GM19240 (cell line): Measurements from ENCODE around the gene ATAD3A.
"Not testable (repeated sequence)": the region's sequence is repeated elsewhere in the genome, so short reads cannot be mapped to it uniquely, and the experiment has no call there.

ENCODE experiments used
- DNase-seq: peaks from one replicate; pipeline ENCODE4 v3.0.0; 2011; ENCODE audit warnings: low spot score; ENCODE audit not compliant: insufficient read length

Gene ATAD3A

DNA sequence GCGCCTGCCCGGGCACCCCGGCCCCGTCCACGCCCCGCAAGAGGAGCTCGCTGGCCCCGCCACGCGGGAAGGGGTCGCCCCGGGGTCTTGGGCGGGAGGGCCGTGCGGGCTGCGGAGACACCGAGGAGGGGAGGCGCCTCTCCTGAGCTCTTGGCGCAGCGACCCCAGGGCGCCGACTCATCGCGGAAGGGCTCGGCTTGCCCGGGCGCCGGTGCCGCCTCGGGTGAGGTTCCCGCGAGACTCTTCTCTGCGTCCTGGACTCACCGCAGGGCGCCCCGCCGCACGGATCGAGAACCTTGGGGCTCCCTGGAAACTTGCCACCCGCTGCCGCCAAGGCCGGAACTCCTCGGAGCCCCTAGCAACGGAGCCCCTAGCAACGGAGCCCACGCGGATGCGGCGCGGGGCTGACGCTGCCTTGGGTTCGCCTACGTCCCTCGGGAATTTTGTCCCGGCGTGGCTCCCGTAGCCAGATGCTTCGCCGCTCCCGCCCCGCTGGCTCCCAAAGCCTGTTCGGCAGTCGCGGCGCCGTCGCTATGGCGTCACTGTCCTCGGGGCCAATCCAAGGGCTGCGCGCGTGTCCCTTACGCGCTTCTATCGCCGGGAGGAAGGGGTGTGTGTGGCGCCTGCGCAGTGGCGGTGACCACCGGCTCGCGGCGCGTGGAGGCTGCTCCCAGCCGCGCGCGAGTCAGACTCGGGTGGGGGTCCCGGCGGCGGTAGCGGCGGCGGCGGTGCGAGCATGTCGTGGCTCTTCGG, at the start of gene ATAD3A:
Gene ATAD3A, plus strand, starts transcription at position 630 of the 753 bp plus-strand sequence. Its CDS starts 107 bp downstream, at position 737.
- peak; percentile 99 for DNase-seq

DNA sequence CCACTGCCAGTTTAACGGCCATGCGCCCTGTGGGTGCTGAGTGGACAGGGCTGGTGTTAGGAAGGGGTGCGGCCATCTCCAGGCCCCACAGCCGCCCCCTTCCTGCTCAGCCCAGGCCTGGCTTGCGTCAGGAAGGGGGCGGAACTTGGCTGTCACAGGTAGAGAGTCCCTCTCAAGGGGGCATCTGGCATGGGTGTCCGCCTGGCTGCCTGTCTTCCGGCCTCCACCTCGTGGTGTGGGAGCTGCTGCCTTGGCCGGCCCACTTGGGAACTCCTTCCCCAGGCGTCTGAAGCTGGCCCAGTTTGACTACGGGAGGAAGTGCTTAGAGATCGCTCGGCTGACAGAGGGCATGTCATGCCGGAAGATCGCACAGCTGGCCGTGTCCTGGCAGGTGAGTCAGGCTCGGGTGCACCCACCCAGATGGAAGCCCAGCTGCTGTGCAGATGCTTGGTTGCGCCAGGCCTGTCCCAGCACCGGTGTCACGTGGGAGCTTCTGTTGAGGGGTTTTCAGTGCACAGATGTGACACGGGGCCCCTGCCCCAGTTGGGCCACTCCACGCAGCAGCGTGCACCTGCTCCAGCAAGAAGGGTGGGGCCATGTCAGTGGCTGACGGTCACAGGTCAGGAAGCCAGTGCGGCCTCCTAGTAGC, 49.5 kb upstream of the ATAD3A start:
- no peak for DNase-seq

GRCh38 chr1:1463312-1463711, 48.6 kb upstream of the ATAD3A start:
- DNase-seq: no peak

DNA sequence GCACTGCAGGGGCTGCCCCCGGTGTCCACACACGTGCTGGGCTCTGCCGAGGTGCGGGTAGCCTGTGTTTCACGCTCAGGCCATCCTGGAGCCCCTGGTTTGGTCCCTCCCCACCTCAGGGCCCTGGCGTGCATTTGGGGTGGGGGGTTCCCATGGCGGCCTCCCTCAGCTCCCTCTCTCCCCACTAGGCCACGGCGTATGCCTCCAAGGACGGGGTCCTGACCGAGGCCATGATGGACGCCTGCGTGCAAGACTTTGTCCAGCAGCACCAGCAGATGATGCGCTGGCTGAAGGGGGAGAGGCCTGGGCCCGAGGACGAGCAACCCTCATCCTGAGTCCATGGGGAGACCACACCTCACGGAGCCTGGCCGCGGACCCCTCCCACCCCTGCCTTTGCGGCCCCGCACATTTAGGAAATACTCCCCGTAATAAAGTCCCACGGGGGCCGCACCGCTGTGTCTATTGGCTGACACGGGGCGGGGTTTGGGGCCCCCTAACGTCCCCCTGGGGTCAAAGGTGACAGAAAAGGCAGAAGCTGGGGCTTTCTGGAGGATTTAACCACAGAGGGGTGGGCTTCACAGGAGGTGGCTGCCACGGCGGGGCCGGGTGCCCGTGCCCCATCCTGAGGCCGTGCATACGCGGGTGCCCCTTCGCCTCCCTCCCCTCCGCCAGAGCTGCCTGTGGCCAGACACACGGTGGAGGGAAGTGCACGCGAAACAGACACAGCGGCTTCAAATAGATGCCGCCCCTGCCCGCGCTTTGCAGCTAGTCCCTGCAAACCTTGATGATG, 43.6 kb upstream of the ATAD3A start:
- DNase-seq: not testable (repeated sequence)

GRCh38 chr1:1470626-1471388, 41.2 kb upstream of the ATAD3A start:
- DNase-seq: no peak

- DNase-seq: peak; percentile 98
These were observed 40.4 kb upstream of the ATAD3A start, which contains the start of gene ATAD3B for GRCh38 chr1:1471389-1472052. ATAD3B (plus strand) TSS chr1:1471765; CDS start chr1:1471885, 120 bp downstream.

DNA sequence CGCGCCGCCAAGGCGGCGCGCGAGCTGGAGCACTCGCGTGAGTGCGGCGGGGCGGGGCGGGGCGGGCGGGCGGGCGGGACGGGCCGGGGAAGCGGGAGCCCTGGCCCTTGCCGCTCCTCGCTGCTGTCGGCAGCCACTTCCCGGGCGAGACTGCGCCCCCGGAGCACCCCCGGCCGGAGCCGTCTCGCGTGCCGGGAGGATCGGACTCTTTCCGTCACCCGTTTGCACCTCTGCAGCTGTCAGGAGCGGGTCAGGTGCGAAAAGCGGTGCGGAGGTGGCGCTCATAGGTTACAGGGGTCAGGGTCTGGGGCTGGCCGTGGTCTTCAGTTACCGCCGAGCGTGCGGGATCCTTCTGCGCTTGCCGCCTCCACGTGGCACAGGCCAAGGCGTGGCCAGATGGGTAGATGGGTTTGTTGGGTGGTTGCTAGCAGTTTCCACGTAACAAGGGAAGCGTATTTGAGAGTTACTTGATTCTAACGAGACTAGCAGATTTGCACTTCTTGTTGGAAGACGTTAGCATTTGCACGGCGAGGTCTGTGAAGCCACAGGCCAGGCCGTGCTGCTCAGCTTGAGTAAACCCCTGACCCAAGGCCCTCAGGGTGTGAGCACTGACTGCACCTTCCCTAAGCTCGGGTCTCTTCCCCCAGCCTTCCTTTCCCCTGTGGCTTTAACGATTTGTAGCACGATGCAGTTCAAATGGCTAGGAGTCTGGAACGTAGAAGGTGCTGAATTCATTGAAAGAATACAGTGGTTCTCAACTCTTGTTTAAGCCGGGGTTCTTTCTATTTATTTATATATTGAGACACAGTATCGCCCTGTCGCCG, 39.7 kb upstream of the ATAD3A start:
- not testable (repeated sequence) for DNase-seq

- not testable (repeated sequence) for DNase-seq
These were observed 36.0 kb upstream of the ATAD3A start for GRCh38 chr1:1476011-1476410.

- no peak for DNase-seq
These were observed 34.8 kb upstream of the ATAD3A start for GRCh38 chr1:1477206-1477605.

DNA sequence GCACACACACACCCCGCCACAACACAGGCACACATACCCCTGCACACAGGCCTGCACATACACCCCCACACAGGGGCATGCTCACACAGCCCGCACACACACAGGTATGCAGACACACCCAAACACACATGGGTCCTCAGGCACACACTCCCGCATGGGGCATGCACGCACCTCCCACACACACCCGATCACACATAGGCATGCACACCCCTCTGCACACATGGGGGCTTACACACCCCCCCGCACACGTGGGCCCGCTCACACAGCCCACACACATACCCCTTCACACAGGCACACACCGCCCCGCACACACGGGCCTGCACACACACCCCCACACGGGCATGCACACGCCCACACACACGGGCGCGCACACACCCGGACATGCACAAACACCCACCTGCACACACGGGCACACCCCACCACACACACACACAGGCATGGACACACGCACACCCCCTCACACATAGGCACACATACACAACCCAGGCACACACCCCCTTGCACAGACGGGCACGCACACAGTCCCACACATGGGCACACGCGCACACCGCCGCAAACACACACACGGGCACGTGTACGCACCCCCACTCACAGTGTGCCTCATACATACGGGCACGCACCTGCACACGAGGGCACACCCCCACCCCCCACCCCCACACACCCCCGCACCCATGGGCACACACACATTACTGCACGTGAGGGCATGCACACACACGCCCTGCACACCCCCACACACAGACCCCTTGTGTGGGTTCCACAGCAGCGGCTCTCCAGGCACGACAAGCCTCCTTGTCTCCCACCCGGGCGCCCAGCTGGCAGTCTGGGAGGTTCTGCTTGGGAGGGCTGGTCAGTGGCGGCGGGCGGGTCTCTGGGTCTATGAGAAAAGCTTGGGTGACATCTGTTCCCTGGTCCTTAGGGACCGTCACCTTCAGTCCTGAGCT, 32.1 kb upstream of the ATAD3A start:
- DNase-seq: no peak

DNA sequence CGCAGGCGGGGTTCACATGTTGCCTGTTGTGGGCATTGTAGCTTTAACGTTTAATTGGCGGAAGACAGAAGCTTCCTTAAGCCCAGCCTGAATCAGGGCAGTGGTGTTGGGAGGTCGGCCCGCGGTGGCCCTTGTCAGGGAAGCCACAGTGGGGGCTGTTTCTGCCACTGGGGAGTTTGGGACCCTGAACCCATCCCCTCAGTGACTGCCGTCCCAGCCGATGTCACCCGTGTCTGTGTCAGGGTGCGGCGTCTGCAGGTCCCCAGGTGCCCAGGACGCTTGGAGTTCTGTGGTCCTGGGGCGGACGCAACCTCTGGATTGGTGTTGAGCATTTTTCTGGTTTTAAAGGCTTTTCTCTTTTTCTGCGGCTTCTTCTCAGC, 31.5 kb upstream of the ATAD3A start:
- DNase-seq: not testable (repeated sequence)

- not testable (repeated sequence) for DNase-seq
These were observed 30.2 kb upstream of the ATAD3A start for GRCh38 chr1:1481811-1482210.

DNA sequence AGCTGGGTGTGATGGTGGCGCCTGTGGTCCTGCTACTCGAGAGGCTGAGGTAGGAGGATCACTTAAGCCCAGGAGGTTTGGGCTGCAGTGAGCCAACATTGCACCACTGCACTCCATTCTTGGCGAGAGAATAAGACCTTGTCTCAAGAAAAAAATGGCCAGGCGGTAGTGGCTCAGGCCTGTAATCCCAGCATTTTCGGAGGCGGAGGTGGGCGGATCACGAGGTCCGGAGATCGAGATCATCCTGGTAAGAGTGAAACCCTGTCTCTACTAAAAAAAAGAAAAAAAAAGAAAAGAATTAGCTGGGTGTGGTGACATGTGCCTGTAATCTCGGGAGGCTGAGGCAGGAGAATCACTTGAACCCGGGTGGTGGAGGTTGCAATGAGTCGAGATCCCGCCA, 29.1 kb upstream of the ATAD3A start:
- no peak for DNase-seq

DNA sequence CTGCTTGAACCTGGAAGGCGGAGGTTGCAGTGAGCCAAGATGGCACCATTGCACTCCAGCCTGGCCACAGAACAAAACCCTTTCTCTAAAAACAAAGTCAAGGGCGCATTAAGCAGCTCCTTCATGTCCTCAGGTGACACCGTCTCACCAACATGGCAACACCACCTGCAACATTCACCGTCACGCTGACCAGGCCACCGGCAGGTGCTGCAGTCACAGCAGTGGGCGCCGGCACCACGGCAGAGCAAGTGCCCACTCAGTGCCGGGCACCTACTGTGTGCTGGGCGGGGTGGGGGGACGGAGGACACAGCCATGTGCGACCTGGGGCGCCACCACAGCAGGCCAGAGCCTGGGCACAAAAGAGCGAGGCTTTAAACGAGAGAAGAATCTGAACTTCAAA, 28.2 kb upstream of the ATAD3A start:
- no peak for DNase-seq

DNA sequence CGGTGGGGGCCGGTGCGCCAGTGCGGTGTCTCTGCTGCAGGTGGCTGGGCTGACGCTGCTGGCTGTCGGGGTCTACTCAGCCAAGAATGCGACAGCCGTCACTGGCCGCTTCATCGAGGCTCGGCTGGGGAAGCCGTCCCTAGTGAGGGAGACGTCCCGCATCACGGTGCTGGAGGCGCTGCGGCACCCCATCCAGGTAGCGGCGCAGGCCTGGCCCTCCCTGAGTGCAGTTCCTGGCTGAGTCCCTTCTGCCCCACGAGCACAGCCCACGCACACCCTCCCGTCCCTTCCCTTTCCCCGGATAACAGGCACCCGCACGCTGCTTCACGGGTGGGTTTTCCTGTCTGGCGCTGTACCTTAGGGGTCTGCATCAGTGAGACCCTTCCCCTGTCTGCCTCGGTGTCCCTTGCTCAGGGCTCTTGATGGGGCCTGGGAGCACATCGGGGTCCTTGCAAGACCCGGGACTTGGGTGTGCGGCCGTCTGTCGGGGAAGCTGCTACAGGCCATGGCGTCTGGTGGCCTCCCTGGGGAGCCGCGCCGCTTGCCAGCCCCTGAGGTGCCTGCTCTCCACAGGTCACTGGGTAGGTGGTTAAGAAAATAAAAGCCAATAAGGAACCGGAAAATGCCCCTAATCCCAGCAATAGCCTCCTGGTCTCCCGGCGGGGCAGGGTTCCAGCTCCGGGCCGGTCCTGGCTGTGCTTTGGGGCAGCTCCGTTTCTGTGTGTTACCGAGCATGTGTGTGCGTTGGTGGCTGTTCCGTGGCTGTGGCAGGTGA, 26.8 kb upstream of the ATAD3A start:
- not testable (repeated sequence) for DNase-seq

DNA sequence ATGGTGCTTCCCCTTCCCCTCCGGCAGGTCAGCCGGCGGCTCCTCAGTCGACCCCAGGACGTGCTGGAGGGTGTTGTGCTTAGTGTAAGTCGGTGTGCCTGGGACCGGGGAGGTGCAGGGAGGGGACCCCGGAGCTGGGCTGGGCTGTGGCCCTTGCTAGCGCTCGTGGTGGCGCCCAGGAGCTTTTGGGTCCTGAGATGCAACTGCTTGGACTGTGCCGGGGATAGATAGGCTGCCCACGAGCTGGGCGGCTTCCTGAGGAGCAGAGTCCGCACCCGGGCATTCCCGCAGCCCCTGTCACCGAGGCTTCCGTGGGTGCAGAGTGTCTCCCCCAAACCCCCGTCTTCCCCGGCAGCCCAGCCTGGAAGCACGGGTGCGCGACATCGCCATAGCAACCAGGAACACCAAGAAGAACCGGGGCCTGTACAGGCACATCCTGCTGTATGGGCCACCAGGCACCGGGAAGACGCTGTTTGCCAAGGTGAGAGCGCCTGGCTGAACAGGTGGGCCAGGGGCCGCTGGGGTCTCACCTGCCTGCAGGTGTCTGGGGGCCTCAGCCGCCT, 26.1 kb upstream of the ATAD3A start:
- DNase-seq: not testable (repeated sequence)

DNA sequence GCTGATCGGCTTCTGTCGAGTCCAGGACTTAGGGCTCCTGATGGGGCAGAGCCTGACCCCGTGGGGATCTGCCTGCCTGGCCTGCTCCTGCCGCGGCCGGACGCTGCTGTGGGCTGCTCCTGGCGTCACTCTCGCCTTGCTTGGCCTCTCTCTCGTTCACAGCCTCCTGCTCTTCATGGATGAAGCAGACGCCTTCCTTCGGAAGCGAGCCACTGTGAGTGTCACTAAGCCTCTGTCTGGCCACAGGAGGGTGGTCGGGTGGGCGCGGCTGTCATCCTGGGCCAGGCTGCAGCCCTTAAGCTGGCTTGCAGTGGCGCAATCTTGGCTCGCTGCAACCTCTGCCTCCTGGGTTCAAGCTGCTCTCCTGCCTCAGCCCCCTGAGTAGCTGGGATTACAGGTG, 24.3 kb upstream of the ATAD3A start:
- DNase-seq: no peak

GRCh38 chr1:1489231-1489630, 22.7 kb upstream of the ATAD3A start:
- no peak for DNase-seq
